Middle frontal gyrus (tissue), 1 donor: ENCODE results near the gene SMIM27.
"Not testable (repeated sequence)": the region's sequence is repeated elsewhere in the genome, so short reads cannot be mapped to it uniquely, and the experiment has no call there.

Experiments used
- DNase-seq: peaks from one replicate; pipeline ENCODE4 v3.0.0-alpha.2; 2015; ENCODE audit warnings: low spot score; ENCODE audit errors: extremely low spot score

SMIM27 gene

DNA sequence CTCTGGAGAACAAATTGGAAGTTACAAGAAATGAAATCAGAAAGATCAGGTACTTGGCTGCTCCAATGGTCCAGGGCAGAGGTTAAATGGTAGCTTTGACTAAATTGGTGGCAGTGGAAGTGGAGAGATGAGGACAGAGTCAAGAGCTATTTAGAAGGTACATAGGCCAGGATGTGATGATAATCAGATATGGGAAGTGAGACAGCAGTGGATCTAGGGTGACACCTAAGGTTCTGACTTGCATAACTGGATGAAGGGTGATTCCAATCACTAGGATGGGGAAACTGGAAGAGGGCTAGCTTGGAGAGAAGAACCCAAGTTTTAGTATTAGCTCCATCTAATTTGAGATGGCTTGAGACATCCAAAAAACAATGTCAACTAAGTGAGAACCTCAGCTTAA, 44.8 kb downstream of the SMIM27 start:
- DNase-seq: no peak

DNA sequence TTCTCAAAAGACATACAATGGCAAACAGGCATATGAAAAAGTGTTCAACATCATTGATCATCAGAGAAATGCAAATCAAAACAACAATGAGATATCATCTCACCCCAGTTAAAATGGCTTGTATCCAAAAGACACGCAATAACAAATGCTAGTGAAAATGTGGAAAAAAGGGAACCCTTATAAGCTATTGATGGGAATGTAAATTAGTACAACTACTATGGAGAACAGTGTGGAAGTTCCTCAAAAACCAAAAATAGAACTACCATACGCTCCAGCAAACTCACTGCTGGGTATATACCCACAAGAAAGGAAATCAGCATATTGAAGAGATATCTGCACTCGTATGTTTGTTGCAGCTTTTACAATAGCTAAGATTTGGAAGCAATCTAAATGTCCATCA, 46.9 kb downstream of the SMIM27 start:
- DNase-seq: not testable (repeated sequence)
